ENCODE data around the gene PDCD4. TPM values are rescaled to one million over a fixed set of nuclear protein-coding genes. Genes with fewer than 3 reads are reported as not detected.

PDCD4 gene
- total and polyA plus RNA-seq, 2 of the 4 experiments (the other 2 are of a cell fraction): 10.9 to 49.7 TPM

DNA sequence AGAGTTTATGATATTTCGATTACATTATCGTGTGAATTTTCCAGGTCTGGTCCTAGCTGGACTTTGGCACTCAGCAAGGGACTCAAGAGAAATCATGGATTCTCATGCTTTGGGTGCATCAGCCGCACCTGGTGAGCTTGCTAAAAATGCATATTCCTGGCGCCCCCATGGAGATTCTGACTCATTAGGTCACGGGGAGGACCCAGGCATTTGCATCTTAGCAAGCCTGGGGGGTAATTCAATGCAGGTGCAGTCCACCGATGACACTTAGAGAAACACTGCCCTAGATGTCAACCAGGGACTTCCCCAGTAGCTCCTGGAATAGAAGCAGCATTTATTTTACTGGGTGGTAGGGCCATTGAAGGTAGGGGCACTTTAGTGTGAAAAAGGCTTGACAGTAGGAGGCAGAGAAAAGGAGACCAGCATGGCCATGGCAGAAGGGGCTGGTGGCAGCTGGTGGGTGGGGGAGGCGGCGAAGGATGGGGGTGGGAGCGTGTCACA, 29.9 kb upstream of the PDCD4 start:
- CTCF ChIA-PET: no interaction called here

More for the DNA sequence above, 29.9 kb upstream of the PDCD4 start:
- H3K56ac ChIP-seq (ENCODE audit: extremely low read depth, insufficient read depth, low read length): no peak overlapping the region
- WGBS, 2 experiments (ENCODE audit: extremely low coverage in 2 of 2, insufficient read length in 1 of 2): 79% methylated on average over 5 of the region's 9 CpGs; no CpG with 5 or more reads in 1 of the 2 experiments
- TF ChIP-seq CHD1 (IDR thresholded peaks at IDR 0.05; ENCODE audit: low read depth, low read length) (no peak), POLR2A (IDR thresholded peaks at IDR 0.05; ENCODE audit: low read depth, low read length) (no peak), MAZ (IDR thresholded peaks at IDR 0.05; ENCODE audit: borderline replicate concordance, low read depth, low read length) (no peak), SMC3 (IDR thresholded peaks at IDR 0.05; ENCODE audit: low read depth, low read length) (no peak)
- H2BK20ac ChIP-seq (ENCODE audit: low read depth, low read length): no peak overlapping the region
- no peak overlapping the region for H2AK5ac ChIP-seq (ENCODE audit: low read depth, low read length)
- no peak overlapping the region for H3K14ac ChIP-seq (replicated peaks; ENCODE audit: low read depth, low read length)
- no peak overlapping the region for H3K9ac ChIP-seq (ENCODE audit: low read depth, low read length)
- H2BK5ac ChIP-seq (ENCODE audit: low read depth, low read length, poor library complexity, severe bottlenecking): no peak overlapping the region
- H3K36me3 ChIP-seq (ENCODE audit: control insufficient read depth, insufficient read depth, low read length): no peaks in the 10 kb centered on the region
- no peaks in the 10 kb centered on the region for H3K9me3 ChIP-seq (ENCODE audit: control insufficient read depth, insufficient read depth, low read length)
- no peak overlapping the region for H3K27ac ChIP-seq (ENCODE audit: insufficient read depth, low read length)
- H3K4me1 ChIP-seq (ENCODE audit: control insufficient read depth, insufficient read depth, low read length): no peaks in the 10 kb centered on the region
- DNase-seq (no peak), ATAC-seq (ENCODE audit: low read depth) (no peak)
- no peak overlapping the region for H3K4ac ChIP-seq (ENCODE audit: low read depth, low read length)
- BruUV-seq (replicated peaks): no TSS peak
- no peak overlapping the region for H3K4me3 ChIP-seq (ENCODE audit: insufficient read depth, low read depth, low read length)
- intact Hi-C loops (cut with micrococcal nuclease): no loop called here
- H4K91ac ChIP-seq (ENCODE audit: insufficient read depth, low read depth, low read length): no peak overlapping the region
- H3K4me2 ChIP-seq (ENCODE audit: low read depth, low read length): no peak overlapping the region
- peaks cover 9% of the 10 kb centered on the region for H3K27me3 ChIP-seq (ENCODE audit: control insufficient read depth, insufficient read depth, low read length)
- no peaks in the 10 kb centered on the region for H3K79me1 ChIP-seq (ENCODE audit: low read depth in 1 of 2, low read length in 2 of 2)
- H2AFZ ChIP-seq (replicated peaks; ENCODE audit: low read length, poor library complexity): no peak overlapping the region
- no peak overlapping the region for H4K8ac ChIP-seq (ENCODE audit: low read depth in 2 of 2, low read length in 2 of 2)
- no peak overlapping the region for H3K18ac ChIP-seq (ENCODE audit: low read depth, low read length)
- in situ Hi-C loops (cut with MboI; ENCODE audit: low sequenced_read_pairs): no loop called here
- POLR2A ChIA-PET (ENCODE audit: unreplicated experiment): no interaction called here
- H3K23ac ChIP-seq (ENCODE audit: low read depth, low read length): no peak overlapping the region
- no peak overlapping the region for H2AK9ac ChIP-seq (replicated peaks; ENCODE audit: low read depth, low read length, poor library complexity)
- no peak overlapping the region for H4K5ac ChIP-seq (ENCODE audit: low read depth, low read length)
- no peaks in the 10 kb centered on the region for H4K20me1 ChIP-seq (ENCODE audit: insufficient read depth, low read length)
- no peak overlapping the region for H2BK15ac ChIP-seq (ENCODE audit: low read depth, low read length)
- H2BK120ac ChIP-seq (ENCODE audit: low read depth, low read length): no peak overlapping the region
- H3K9me1 ChIP-seq (ENCODE audit: insufficient read depth, low read length): no peaks in the 10 kb centered on the region
- dilution Hi-C loops (cut with HindIII; ENCODE audit: low sequenced_read_pairs, unreplicated experiment): no loop called here

Data from IMR-90 (cell line).